Epithelial cell of proximal tubule (primary cell): ENCODE data around the gene ITSN1. TPM values are rescaled to one million over a fixed set of nuclear protein-coding genes. Genes with fewer than 3 reads are reported as not detected.
"Not testable (repeated sequence)": the region's sequence is repeated elsewhere in the genome, so short reads cannot be mapped to it uniquely, and the experiment has no call there.

Experiments used
- DNase-seq: peaks from one replicate; pipeline ENCODE4 v3.0.0-alpha.2; 2011; ENCODE audit warnings: low read depth
- H3K4me3 ChIP-seq: 2 replicates; pipeline ENCODE4 v1.5.1; 2011; ENCODE audit warnings: low read depth, mild to moderate bottlenecking, low read length
- total RNA-seq: library from RNA; depleted of rRNA; stranded (reverse); fragments of >200 nt; gene quantifications from 2 replicates; pipeline ENCODE4 v1.2.3, GENCODE V29; 2015
- TF ChIP-seq, protein P1 (sequence below): conservative IDR thresholded peaks from 2 replicates; pipeline ENCODE4 v1.5.1; 2012; ENCODE audit warnings: low read depth, mild to moderate bottlenecking, low read length

ITSN1 gene
- total RNA-seq, 1 donor from 2014 or later: 24.5 TPM

DNA sequence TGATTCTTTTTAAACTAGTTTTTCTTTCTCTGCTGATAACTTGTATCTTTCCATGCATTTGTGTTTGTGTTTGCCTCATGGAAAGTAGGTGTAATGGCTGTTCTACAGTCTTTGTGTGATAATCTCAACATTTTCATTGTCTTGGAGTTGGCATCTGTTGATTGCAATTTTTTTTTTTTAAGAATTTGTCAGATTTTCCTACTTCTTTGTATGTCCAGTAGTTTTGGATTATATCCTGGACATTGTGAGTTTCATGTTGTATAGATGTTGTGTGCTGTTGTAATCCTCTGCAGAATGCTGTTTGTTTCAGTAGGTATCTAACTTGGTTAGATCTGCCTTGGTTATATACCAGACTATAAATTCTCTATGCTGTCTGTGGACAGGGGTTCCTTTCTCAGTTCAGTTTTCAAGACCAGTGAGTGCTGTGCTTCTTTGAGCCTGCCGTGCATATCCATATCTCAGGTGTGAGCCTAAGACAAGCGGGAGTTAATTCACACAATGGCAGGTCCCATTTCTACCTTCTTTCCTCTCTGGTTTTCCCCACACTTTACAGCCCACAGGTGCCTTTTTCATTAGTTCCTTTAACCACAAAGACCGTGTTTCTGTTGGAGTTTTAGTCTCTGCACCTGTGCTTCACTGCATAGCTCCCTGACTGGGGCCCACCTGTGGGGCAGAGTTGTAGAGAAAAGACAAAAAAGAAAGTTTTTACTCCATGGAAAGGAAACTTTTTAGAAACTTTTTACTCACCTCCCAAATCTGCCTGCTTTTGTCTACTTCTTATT is 69.9 kb downstream of the ITSN1 start:
- no peak overlapping the region for H3K4me3 ChIP-seq
- TF ChIP-seq, protein P1, sequence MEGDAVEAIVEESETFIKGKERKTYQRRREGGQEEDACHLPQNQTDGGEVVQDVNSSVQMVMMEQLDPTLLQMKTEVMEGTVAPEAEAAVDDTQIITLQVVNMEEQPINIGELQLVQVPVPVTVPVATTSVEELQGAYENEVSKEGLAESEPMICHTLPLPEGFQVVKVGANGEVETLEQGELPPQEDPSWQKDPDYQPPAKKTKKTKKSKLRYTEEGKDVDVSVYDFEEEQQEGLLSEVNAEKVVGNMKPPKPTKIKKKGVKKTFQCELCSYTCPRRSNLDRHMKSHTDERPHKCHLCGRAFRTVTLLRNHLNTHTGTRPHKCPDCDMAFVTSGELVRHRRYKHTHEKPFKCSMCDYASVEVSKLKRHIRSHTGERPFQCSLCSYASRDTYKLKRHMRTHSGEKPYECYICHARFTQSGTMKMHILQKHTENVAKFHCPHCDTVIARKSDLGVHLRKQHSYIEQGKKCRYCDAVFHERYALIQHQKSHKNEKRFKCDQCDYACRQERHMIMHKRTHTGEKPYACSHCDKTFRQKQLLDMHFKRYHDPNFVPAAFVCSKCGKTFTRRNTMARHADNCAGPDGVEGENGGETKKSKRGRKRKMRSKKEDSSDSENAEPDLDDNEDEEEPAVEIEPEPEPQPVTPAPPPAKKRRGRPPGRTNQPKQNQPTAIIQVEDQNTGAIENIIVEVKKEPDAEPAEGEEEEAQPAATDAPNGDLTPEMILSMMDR: no peak
- DNase-seq: no peak

DNA sequence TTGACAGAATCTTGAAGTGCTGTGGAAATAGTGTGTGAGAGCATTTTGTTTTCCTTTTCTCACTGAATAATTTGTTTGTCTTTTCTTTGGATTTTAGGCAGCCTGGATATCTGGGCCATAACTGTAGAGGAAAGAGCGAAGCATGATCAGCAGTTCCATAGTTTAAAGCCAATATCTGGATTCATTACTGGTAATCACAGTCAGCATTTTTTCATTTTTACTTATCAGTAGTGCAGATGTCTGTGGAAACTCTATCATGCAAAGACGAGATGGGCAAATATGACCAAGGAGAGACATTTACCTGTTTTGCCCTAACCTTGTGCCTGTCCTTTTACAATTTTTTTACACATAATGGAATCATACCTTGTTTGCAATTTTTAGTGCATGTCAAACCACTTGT is 78.8 kb downstream of the ITSN1 start:
- DNase-seq: no peak

DNA sequence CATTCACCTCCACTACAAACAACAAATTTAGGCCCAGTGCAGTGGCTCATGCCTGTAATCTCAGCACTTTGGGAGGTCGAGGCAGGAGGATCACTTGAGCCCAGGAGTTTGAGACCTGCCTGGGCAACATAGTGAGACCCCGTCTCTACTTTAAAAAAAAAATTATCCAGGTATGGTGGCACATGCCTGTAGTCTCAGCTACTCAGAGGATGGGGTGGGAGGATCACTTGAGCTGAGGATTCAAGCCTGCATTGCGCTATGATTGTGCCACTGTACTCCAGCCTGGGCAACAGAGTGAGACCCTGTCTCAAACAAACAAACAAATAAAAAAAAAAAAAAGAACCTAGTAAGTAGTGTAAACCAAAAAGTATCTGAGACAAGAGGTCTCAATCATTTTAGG is 86.8 kb downstream of the ITSN1 start:
- DNase-seq: not testable (repeated sequence)

More for the DNA sequence above, 78.8 kb downstream of the ITSN1 start:
- no peak overlapping the region for H3K4me3 ChIP-seq
- TF ChIP-seq, protein P1: no peak

DNA sequence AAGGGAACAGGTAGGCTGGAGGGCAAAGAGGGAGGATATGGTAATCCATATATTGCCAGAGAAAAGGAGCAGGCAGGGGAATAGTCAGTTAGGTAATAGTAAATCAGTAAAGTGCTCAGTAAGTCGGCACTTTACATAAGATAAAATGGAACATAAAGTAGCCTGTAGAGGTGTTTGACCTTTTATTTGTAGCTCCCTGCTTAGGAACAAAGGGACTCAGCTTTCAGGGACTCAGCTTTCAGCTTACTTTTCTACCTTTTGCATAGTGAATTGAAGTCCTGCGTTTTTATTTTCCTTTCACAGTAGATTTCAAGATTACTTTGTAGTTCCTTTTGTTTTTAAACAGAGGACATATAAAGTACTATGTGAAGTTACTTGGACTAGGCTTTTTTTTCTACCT is 87.3 kb downstream of the ITSN1 start:
- H3K4me3 ChIP-seq: no peak overlapping the region
- DNase-seq: no peak
- TF ChIP-seq, protein P1: no peak

More for the DNA sequence above, 86.8 kb downstream of the ITSN1 start:
- not testable (repeated sequence) for H3K4me3 ChIP-seq

DNA sequence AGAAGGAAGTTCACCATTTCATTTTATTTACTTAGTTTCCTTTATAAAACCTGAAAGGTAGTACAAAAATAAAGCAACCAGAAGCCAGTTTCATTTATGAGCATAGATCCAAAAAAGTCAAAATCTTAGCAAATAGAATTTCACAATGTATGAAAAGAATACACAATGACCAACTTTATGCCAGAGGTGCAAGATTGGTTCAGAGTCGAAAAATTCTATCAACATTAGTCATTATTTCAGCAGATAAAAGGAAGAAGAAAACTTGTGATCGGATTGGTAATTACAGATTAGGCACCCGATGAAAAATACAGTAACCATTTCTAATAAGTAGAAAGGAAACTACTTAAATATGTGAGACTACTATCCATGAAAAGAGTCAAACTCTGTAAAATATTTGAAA is 89.1 kb downstream of the ITSN1 start:
- no peak for DNase-seq
- TF ChIP-seq, protein P1: no peak
- H3K4me3 ChIP-seq: no peak overlapping the region

DNA sequence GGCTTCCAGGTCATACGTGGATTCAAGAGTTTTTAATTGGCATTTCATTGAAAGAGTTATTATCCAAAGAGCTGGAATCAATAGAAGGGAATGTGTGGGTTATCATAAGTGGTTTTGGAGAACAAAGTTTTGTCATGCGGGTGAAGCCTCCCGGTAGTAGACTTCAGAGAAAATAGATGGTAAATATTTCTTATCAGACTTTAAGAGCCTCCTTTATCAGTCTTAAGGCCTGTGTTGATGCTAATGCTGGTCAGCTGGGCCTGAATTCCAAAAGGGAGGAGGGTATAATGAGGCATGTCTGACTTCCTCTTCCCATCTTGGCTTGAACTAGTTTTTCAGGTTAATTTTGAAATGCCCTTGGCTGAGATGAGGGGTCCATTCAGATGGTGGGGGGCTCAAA is 89.7 kb downstream of the ITSN1 start:
- no peak for DNase-seq
- H3K4me3 ChIP-seq: no peak overlapping the region
- TF ChIP-seq, protein P1: no peak

DNA sequence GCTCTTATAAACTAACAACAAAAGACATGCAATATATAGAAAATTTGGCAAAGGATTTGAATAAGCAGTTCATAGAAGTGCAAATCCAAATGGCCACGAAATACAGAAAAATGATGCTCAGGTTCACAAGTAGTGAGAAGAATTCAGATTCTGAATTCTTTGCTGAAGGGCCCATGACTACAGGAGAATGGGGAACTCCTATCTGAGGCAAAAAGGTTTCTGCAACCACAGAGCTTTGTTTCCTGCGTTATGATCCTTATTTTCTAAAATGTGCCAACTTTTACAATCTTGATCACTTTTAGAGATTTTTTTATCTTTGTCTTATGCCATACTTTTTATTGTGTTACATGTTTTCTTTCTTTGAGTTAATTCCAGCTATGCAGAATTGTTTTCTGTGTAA is 91.3 kb downstream of the ITSN1 start:
- TF ChIP-seq, protein P1: no peak
- H3K4me3 ChIP-seq: no peak overlapping the region
- DNase-seq: no peak
